WI38 (cell line): ENCODE data around the gene HSPA1B.
A peak's percentile ranks its signal among the peaks of the same experiment; 100 is the strongest.

Source experiments
- H3K4me3 ChIP-seq: 2 replicates; pipeline ENCODE4 v1.5.1; 2011; ENCODE audit warnings: low read depth, mild to moderate bottlenecking, control low read depth, low read length
- TF ChIP-seq, protein P1 (sequence below): IDR thresholded peaks from 2 replicates; pipeline ENCODE4 v1.5.1; 2012; ENCODE audit warnings: low read depth, mild to moderate bottlenecking, control low read depth, low read length

HSPA1B gene

DNA sequence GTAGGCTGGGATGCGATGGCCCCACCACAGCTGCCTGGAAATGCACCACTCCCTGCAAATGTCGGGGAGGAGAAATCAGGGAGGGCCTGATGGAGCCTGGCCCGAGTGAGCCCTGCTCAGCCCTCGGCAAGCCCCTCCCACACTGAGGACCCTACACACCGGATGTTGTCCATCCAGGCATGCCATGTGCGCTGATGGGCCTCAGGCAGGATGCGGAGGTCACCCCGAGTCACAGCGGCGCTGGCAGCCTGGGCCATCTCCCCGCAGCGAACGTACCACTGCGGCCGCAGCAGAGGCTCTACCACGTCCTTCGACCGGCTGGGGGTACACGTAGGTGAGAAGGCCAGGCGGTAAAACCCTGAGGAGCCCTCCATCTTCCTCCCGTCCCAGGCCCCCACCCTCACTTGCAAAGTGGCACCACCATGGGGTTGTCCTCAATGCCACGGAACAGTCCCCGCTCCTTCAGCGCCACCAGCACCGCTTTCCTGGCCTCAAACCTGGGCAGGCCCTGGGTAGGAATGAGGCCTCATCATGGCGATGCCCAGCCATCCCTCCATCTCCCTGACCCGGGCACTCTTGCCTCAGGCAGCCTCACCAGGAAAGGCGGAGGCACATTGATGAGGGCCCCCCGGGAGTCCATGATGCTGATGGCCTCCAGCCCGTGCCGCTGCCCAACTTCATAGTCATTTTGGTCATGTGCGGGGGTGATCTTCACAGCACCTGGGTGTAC is 45.2 kb upstream of the HSPA1B start:
- H3K4me3 ChIP-seq, result no peak overlapping the region
- TF ChIP-seq, protein P1, sequence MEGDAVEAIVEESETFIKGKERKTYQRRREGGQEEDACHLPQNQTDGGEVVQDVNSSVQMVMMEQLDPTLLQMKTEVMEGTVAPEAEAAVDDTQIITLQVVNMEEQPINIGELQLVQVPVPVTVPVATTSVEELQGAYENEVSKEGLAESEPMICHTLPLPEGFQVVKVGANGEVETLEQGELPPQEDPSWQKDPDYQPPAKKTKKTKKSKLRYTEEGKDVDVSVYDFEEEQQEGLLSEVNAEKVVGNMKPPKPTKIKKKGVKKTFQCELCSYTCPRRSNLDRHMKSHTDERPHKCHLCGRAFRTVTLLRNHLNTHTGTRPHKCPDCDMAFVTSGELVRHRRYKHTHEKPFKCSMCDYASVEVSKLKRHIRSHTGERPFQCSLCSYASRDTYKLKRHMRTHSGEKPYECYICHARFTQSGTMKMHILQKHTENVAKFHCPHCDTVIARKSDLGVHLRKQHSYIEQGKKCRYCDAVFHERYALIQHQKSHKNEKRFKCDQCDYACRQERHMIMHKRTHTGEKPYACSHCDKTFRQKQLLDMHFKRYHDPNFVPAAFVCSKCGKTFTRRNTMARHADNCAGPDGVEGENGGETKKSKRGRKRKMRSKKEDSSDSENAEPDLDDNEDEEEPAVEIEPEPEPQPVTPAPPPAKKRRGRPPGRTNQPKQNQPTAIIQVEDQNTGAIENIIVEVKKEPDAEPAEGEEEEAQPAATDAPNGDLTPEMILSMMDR, result no peak

DNA sequence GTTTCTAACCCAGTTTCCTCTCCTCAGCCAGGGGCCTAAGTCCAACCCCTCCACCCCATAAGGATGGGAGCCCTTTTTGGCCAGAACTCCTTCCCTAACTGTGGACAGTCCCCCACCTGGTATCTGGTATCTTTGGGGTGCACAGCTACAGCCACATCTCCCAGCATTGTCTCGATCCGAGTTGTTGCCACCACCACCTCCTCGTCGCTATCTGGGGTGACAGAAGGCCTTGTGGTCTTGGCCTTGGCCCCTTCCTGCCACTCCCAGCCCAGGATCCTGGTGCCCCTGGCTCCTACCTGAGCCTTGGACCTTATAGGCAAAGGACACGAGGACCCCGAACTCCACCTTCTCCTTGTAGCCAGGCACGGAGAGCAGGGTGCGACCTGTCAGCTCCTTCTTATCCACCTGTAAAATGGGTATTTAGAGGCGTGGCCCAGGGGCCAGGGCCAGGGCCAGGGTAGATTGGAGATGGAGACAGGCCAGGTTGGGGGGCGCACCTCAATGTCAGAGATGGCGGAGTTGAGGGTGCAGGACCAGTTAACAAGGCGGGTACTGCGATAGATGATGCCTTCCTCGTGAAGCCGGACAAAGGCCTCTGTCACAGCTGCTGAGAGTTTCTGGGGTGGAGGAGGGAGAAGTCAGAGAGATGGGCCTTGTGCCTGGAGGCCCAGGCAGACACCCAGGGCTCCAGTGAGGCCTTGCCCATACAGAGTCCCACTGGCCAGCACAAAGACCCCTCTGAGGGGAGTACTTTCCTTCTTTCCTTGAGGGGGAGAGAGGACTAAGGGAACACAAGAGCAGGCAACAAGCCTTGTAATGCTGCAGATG is 43.2 kb upstream of the HSPA1B start:
- TF ChIP-seq, protein P1, result no peak
- no peak overlapping the region for H3K4me3 ChIP-seq

DNA sequence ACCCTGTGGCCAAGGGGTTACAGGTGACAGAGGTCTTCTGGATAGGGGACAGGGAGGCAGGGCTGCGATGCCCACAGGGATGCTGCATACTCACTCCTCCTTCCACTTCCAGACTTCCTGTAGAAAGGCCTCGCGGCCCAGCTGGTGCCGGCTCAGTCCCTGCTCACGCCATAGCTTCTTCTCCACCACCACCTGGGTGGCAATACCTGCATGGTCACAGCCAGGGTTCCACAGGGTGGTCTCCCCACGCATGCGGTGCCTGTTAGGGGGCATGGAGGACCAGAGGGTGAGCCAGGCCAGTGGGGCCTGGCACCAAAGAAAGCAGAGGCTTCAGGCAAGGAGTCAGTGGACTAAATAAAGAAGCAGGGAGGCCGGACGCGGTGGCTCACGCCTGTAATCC is 42.1 kb upstream of the HSPA1B start:
- H3K4me3 ChIP-seq, result no peak overlapping the region
- TF ChIP-seq, protein P1, result no peak

DNA sequence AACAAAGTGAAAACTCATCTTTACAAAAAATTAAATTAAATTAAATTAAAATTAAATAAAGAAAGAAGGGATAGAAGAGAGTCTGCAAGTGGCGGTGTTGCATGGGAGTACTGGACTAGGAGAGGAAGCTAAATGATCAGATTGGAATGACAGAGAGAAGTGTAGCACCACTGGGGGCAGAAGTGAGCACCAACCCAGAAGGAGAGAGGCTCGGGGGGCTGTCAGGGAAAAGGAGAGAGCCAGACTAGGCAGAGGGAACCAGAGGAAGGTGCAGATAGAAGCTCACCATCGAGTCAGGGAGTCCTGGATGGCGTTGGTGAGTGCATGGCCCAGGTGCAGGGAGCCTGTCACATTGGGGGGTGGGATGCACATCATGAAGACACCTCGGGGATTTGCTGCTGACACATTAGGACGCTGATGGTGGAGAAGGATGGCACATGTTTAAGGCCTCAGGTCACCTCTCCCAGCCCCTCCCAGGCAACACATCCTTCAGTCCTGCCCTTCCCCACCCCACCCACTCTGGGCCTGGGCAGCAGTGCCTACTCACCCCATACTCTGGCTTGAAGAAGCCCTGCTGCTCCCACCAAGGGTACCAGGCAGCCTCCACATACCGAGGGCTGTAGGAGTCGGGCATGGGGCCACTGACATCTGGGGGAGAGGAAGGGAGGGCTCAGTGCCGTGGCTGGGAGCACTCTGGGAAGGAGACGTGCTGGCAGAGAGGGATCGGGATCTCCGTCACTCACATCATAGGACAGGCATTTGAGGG is 36.0 kb upstream of the HSPA1B start:
- TF ChIP-seq, protein P1, result peak; percentile 65
- H3K4me3 ChIP-seq, result no peak overlapping the region

DNA sequence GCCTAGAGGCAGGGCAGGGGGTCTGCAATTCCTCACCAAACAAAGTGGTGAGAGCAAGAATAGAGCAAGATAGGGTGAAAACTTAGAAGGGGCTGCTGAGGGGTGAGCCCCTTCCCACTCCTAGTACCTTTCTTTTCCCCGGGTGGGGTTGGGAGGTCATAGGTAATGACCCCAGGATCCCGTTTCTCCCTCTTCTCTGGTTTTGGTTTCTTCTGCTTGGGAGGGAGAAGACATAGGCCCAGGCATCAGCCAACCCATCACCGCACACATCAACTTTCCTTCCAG is 35.5 kb upstream of the HSPA1B start:
- TF ChIP-seq, protein P1, result no peak
- no peak overlapping the region for H3K4me3 ChIP-seq

DNA sequence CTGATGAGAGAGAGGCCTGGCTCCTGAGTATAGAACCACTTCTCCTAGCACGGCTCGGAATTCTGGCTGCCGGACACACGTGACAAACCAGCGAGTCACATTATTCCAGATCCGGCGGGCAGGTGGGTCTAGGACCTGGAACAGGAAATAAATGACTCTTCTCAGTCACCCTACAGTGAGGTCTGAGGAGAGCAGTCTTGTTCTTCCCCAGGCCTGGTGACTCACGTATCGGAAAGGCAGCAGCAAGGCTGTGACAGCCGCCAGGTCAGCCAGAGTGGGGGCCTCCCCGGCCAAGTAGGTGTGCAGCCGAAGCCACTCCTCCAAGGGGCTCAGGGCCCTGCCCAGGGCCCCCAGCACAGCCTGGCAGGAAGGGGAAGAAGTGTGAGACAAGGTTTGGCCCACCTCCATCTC is 34.8 kb upstream of the HSPA1B start:
- H3K4me3 ChIP-seq, result no peak overlapping the region
- TF ChIP-seq, protein P1, result no peak

DNA sequence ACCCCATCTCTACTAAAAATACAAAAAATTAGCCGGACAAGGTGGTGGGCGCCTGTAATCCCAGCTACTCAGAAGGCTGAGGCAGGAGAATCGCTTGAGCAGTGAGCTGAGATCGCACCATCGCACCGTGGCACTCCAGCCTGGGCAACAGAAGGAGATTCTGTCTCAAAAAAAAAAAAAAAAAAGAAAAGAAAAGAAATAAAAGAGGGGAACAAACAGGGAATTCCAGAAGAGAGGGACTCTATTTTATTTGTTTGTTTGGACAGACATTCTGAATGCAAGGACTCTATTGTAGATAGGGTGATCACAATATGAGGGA is 33.7 kb upstream of the HSPA1B start:
- H3K4me3 ChIP-seq, result peak overlapping the region; percentile 95
